GM19240 (cell line): ENCODE data around the gene USP36.
"Not testable (repeated sequence)": the region's sequence is repeated elsewhere in the genome, so short reads cannot be mapped to it uniquely, and the experiment has no call there.

Source experiments
- DNase-seq: peaks from one replicate; pipeline ENCODE4 v3.0.0; 2011; ENCODE audit warnings: low spot score; ENCODE audit not compliant: insufficient read length

The USP36 gene

DNA sequence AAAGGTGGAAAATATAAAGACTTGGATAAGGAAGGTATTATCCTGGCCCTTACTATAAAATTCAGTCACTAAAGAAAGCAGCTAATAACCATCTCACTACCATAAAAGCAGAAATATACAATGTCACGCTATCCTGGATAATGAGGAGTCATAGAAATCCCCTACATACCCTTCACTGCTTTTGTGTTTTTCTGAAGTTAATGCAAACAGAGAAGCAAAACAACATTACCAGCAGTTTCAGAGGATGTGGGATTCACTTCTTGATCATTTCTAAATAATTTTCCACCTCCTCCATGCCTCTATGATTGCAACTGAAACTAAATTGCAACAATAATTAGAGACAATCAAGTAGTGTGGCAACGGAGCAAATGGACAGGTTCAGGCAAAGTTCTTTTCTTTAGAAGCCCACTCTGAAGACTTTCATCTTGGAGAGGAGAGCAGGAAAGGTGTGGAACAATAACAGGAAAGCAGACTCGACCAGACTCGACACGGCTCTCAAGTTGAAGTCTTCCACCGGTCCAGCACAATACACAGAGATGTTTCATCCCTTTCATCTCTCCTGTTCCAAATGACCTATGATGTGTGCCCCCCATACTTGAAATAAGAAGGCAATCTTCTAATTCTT is 68.7 kb downstream of the USP36 start:
- DNase-seq, result no peak

DNA sequence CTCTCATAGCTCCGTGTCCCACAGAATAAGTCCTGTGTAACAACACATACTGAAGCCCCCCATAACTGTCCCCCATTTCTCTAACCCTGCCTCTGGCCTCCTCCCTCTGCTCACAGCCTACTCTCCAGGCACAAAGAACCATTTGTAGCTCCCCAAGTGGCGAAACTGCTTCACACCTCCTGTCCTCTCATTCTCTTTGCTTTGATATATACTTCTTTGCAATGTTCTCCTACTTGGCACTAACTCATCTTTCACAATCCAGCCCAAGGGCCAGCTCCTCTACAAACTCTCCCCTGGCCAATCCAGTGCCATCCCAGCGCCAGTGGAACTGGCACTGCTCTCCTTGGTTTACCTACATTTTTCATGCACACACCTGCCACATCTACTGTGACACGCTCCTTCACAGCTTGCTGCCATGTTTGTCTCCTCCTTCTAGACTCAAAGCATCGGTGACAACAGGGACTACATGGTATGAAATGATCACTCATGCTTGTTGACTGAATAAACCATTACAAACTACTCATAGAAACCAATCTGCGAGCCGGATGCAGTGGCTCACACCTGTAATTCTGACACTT is 71.3 kb downstream of the USP36 start:
- no peak for DNase-seq

- no peak for DNase-seq
Measured at GRCh38 chr17:78767806-78768205, 72.8 kb downstream of the USP36 start.

- no peak for DNase-seq
Measured at GRCh38 chr17:78766743-78767294, 73.8 kb downstream of the USP36 start.

GRCh38 chr17:78766225-78766624 is 74.4 kb downstream of the USP36 start:
- no peak for DNase-seq

- DNase-seq, result no peak
Measured at GRCh38 chr17:78765821-78766220, 74.8 kb downstream of the USP36 start.

GRCh38 chr17:78764871-78765270 is 75.7 kb downstream of the USP36 start:
- DNase-seq, result no peak

GRCh38 chr17:78763561-78763960 is 77.1 kb downstream of the USP36 start:
- no peak for DNase-seq

GRCh38 chr17:78761789-78762406 is 78.7 kb downstream of the USP36 start:
- DNase-seq, result no peak

GRCh38 chr17:78759969-78760352 is 80.7 kb downstream of the USP36 start:
- DNase-seq, result no peak

DNA sequence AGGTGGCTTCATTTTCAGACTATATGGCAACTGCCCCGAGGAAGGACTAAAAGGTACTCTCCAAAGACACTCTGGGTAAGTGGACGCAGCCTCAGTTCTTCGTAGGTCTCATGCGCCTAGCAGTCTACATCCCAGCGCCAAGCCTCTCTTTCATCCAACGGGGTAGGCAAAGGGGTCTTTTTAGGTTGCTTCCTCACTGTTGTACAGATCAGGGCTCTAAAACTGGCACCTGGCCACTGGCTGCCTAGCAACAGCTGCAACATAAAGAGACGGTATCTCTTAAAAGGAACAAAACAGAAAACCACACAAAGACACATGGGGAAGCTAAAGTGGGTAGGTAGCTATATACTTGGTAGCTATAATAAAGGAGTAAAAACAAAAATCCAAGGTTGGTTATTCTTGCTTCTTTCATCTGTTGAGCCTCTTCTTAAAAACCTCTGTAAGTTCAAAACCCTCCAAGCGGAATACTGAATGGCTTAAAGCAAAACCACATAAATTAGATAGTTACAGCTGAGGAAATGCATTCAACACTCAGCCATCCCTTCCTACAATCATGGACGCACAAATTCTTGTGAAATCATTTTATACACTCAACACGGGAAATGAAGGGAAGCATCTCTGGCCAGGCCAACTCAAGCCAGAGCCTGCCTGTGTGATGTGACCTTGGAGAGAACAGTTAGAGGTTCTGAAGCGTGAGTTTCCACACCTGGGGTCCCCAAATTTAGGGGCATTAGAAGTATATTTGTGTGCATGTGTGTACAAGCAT is 81.2 kb downstream of the USP36 start:
- no peak for DNase-seq

DNA sequence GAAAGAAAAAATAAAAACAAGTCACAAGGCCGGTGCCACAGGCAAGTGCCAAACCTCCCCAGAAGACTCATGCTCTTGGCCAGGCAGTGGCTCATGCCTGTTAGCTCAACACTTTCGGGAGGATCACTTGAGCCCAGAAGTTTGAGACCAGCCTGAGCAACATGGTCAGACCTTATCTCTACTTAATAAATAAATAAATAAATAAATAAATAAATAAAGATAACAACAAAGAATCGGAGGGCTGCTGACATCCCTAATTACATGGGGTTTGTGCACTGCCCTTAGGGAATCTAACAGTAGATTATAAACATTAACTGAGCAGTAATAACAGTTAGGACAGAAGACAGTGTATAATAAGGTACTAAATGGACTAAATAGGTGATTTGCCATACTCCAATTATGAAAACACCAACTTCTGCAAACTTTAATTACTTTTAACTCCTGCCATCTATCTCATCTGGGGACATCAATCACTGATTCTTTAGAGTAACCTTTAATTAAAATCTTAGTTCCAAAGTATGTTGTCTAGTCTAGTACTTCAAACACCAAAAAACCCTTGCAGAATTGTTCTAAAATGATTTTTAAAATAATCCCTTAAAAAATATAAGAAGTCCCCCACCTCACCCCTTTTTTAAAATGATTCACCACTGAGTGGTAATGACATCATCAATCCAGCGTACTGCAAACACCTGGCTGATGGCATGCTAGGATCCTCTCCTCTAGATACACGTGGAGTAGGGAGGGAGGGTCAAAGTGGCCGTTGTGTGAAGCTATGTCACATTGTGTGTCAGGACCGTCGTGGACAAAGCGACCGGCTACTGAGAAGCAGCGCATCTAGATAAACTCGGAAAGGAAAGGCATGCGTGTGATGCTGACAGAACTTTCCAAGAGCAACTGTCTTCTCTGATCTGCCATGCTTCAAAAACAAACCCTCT is 87.0 kb downstream of the USP36 start:
- no peak for DNase-seq

- DNase-seq, result no peak
Measured at GRCh38 chr17:78751447-78752161, 89.0 kb downstream of the USP36 start.

DNA sequence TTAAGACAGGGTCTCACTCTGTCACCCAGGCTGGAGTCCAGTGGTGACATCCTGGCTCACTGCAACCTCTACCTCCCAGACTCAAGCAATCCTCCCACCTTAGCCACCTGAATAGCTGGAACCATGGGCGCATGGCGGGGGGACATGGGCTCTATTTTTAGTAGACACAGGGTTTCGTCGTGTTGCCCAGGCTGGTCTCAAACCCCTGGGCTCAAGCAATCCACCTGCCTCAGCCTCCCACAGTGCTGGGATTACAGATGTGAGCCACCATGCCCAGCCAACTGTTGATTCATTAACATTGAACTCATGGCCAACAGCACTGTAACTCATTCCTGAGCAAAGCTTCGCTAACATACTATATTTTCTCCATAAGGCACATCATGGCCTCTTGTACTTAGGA is 89.6 kb downstream of the USP36 start:
- DNase-seq, result not testable (repeated sequence)

- DNase-seq, result no peak
Measured at GRCh38 chr17:78748730-78749317, 91.8 kb downstream of the USP36 start.

DNA sequence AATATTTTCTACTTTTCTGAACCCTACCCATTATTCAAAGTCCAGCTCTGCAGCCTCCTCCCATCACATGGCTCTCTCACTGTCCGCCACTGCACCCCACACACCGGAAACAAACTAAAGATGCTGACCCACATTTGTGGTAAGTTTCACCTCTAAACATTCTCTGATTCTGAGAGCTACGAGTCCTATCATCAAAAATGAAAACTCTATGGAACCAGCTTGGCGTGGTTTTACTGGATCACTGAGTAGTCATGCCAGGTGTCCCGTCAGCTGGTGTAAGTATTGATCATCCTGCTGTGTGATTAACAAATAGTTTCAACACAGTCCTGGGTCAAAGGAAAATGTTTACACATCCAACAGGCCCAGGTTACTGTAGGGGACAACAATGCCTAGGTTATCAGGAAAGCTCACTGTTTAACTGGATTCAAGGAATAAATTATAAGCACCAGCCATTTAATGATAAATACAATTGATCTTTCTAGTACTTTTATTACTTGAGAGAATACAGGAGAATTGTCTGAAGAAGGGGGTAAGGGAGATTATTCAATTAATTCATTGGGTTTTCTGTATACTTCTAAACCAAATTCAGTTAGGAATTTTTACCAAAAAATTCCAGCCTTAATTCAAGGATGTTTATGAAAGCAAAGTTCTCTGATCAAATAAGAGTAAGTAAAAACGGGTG is 92.4 kb downstream of the USP36 start:
- no peak for DNase-seq

DNA sequence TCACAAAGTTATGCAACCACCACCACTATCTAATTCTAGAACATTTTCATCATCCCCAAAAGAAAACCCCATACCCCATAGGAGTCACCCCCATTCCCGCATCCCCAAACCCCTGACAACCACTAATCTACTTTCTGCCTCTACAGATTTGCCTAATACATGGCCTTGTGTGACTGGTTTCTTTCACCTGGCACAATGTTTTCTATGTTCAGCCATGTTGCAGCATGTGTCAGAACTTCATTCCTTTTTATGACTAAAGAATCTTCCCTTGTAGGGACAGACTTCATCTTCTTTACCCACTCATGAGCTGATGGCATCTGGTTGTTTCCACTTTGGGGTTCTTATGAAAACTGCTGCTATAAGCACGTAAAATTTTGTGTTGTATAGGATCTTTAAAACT is 93.1 kb downstream of the USP36 start:
- DNase-seq, result no peak

DNA sequence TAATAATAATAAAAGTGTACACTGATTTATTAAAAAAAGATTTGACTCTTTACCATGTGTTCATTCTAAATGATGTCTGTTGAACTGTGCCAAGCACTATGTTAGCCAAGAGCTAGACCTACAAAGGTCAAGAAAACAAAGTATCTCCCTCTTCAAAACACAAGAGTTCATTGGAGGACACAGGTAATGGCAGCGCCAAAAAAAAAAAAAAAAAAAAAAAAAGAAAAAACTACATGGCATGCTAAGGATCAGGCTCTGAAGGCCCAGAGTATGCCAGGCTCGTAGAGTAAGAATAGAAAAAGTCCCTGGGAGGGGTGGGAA is 93.7 kb downstream of the USP36 start:
- no peak for DNase-seq

- no peak for DNase-seq
Measured at GRCh38 chr17:78746263-78746948, 94.2 kb downstream of the USP36 start.
